HepG2 (cell line): ENCODE results near the gene CYP20A1. TPM values are rescaled to one million over a fixed set of nuclear protein-coding genes. Genes with fewer than 3 reads are reported as not detected.

ENCODE experiments used
- ATAC-seq: fragments of 200-7000 bp; cut with Tn5 transposase; 3 replicates; pipeline ENCODE4 v1.9.1; 2020; ENCODE audit warnings: mild to moderate bottlenecking, moderate library complexity
- Bru-seq: library from RNA; stranded (reverse); fragments of 400-500 nt; gene quantifications from one replicate; lab custom pipeline; 2021; lab: Mats Ljungman, UMichigan
- BruChase-seq, 2 experiments: library from RNA; stranded (reverse); fragments of 400-500 nt; gene quantifications; one replicate each; lab custom pipeline; 2021; lab: Mats Ljungman, UMichigan
- BruUV-seq: library from RNA; stranded (reverse); fragments of 400-500 nt; replicated peaks from 2 replicates; lab custom pipeline; 2021; lab: Mats Ljungman, UMichigan
- CTCF ChIA-PET: fragments of 300-600 bp; formaldehyde crosslinking; extraction: SDS; loops from one replicate; lab custom pipeline; 2021; ENCODE audit warnings: low total read pairs, inconsistent platforms, low intra/inter-chr PET ratio; lab: Yijun Ruan, JAX
- POLR2A ChIA-PET: fragments of 350-600 bp; sonication (Branson Sonifier 250); formaldehyde crosslinking; loops from one replicate; lab custom pipeline; 2020; ENCODE audit warnings: antibody characterized with exemption, inconsistent platforms; lab: Yijun Ruan, JAX
- DNase-seq: peaks from one replicate; pipeline ENCODE4 v3.0.0-alpha.2; 2015; ENCODE audit warnings: low spot score
- FAIRE-seq: peaks from 3 replicates; lab custom pipeline; 2011; peaks lifted over from hg19 to GRCh38; lab: Jason Lieb, UNC
- H2AFZ ChIP-seq: one replicate; pipeline ENCODE4 v1.6.1; 2011; ENCODE audit warnings: low read length, inconsistent platforms
- H3K27ac ChIP-seq: fragments of 300-600 bp; 3 replicates; pipeline ENCODE4 v1.8.0; 2011; ENCODE audit warnings: mixed run types, mild to moderate bottlenecking, mixed read lengths, low read length, inconsistent platforms; ENCODE audit not compliant: insufficient read depth; ENCODE audit errors: extremely low read length
- H3K27me3 ChIP-seq, 2 experiments: fragments of 200-600 bp in 1 of 2; 2 replicates in 1 of 2; 3 replicates in 1 of 2; pipeline versions ENCODE4 v1.6.0 to v1.8.0; 2011; ENCODE audit warnings: low read length in 2 of 2, mild to moderate bottlenecking in 2 of 2, moderate library complexity in 2 of 2, inconsistent platforms in 1 of 2; ENCODE audit not compliant: insufficient read depth in 2 of 2, control insufficient read depth in 1 of 2
- H3K36me3 ChIP-seq, 2 experiments: fragments of 200-600 bp in 1 of 2; replicated peaks in 1 of 2; 2 replicates in 1 of 2; 3 replicates in 1 of 2; pipeline versions ENCODE4 v1.5.1 to v1.8.0; 2011; ENCODE audit warnings: low read length in 2 of 2, inconsistent platforms in 1 of 2; ENCODE audit not compliant: insufficient read depth in 2 of 2, control insufficient read depth in 1 of 2
- H3K4me1 ChIP-seq: 2 replicates; pipeline ENCODE4 v1.5.1; 2012; ENCODE audit warnings: low read length, inconsistent platforms; ENCODE audit not compliant: insufficient read depth
- H3K4me2 ChIP-seq: 2 replicates; pipeline ENCODE4 v1.6.0; 2011; ENCODE audit warnings: low read depth, low read length, inconsistent platforms
- H3K4me3 ChIP-seq, 3 experiments: fragments of 200-600 bp in 1 of 3; sonication (generic), shearing (Covaris generic) in 1 of 3; replicated peaks in 1 of 3; 2 replicates each; pipeline ENCODE4 v1.5.1; 2011 to 2016; ENCODE audit warnings: low read length in 3 of 3, inconsistent platforms in 2 of 3, low read depth in 2 of 3, mild to moderate bottlenecking in 2 of 3, control low read depth in 1 of 3, mixed read lengths in 1 of 3; ENCODE audit not compliant: insufficient read depth in 1 of 3
- H3K79me2 ChIP-seq: one replicate; pipeline ENCODE4 v1.6.1; 2011; ENCODE audit warnings: low read length, inconsistent platforms; ENCODE audit not compliant: insufficient read depth
- H3K9ac ChIP-seq: 2 replicates; pipeline ENCODE4 v1.6.0; 2011; ENCODE audit warnings: mild to moderate bottlenecking, low read depth, low read length, inconsistent platforms; ENCODE audit not compliant: insufficient read depth
- H3K9me3 ChIP-seq: 2 replicates; pipeline ENCODE4 v1.5.1; 2012; ENCODE audit warnings: mild to moderate bottlenecking, low read length
- H4K20me1 ChIP-seq: 2 replicates; pipeline ENCODE4 v1.6.0; 2011; ENCODE audit warnings: inconsistent platforms, mild to moderate bottlenecking, low read length, moderate library complexity; ENCODE audit not compliant: insufficient read depth
- GLI4 ChIP-seq: sonication (generic); formaldehyde crosslinking; IDR thresholded peaks from 2 replicates; pipeline ENCODE4 v1.5.1; 2020; ENCODE audit warnings: missing genetic modification reagents, mild to moderate bottlenecking, moderate library complexity, borderline replicate concordance
- IKZF1 ChIP-seq: fragments of 450-650 bp; IDR thresholded peaks from 2 replicates; pipeline ENCODE4 v1.7.1; 2016
- RCOR2 ChIP-seq: IDR thresholded peaks from 2 replicates; pipeline ENCODE4 v1.6.1; 2016; ENCODE audit warnings: missing biosample characterization, missing genetic modification reagents
- SMYD3 ChIP-seq: sonication (generic); formaldehyde crosslinking; IDR thresholded peaks from 2 replicates; pipeline ENCODE4 v1.8.1; 2023; ENCODE audit warnings: mild to moderate bottlenecking, missing genetic modification reagents
- SP5 ChIP-seq: IDR thresholded peaks from 2 replicates; pipeline ENCODE4 v1.6.1; 2016; ENCODE audit warnings: low read depth, borderline replicate concordance
- ZNF17 ChIP-seq: sonication (generic); formaldehyde crosslinking; IDR thresholded peaks from 2 replicates; pipeline ENCODE4 v1.5.0; 2020; ENCODE audit warnings: mild to moderate bottlenecking, missing genetic modification reagents
- ZNF326 ChIP-seq: sonication (generic); formaldehyde crosslinking; IDR thresholded peaks from 2 replicates; pipeline ENCODE4 v1.4.0; 2020; ENCODE audit warnings: missing genetic modification reagents, borderline replicate concordance
- ZNF34 ChIP-seq: sonication (generic); formaldehyde crosslinking; IDR thresholded peaks from 2 replicates; pipeline ENCODE4 v1.4.0; 2020; ENCODE audit warnings: mild to moderate bottlenecking, missing genetic modification reagents, borderline replicate concordance
- ZNF549 ChIP-seq: sonication (generic); formaldehyde crosslinking; IDR thresholded peaks from 2 replicates; pipeline ENCODE4 v1.5.0; 2020; ENCODE audit warnings: missing genetic modification reagents
- ZNF564 ChIP-seq: sonication (generic); formaldehyde crosslinking; IDR thresholded peaks from 2 replicates; pipeline ENCODE4 v1.8.1; 2023; ENCODE audit warnings: mild to moderate bottlenecking, missing genetic modification reagents
- WGBS: methylation state at CpG from one replicate; pipeline ENCODE4 v1.1.6; 2017; ENCODE audit warnings: low lambda C conversion rate; 5-methylcytosine and 5-hydroxymethylcytosine counted together
- in situ Hi-C: cut with HindIII; loops from 2 replicates; pipeline ENCODE4 v1.10.0; 2017; ENCODE audit warnings: low pct_unique_long_range_greater_than_20kb; ENCODE audit not compliant: extremely low pct_ligation_motif_present
- intact Hi-C: fragments of 100-400 bp; cut with micrococcal nuclease; formaldehyde crosslinking; loops from one replicate; pipeline ENCODE4 v1.10.0; 2022; ENCODE audit not compliant: unreplicated experiment
- long read RNA-seq, 2 experiments: library from RNA in 1 of 2; library from polyadenylated mRNA in 1 of 2; stranded (forward) in 1 of 2; unstranded in 1 of 2; transcript quantifications; one replicate each; pipeline ENCODE4 v2.0.0, GENCODE V29; 2019 to 2022
- polyA minus RNA-seq, 3 experiments: library from RNA; depleted of rRNA, polyadenylated mRNA; stranded (reverse); fragments of >200 nt; gene quantifications; 2 replicates each; pipeline ENCODE4 v1.2.3, GENCODE V29; 2011; ENCODE audit warnings: low replicate concordance in 1 of 3
- polyA plus RNA-seq, 8 experiments: library from polyadenylated mRNA; depleted of rRNA in 3 of 8; stranded (reverse) in 7 of 8; unstranded in 1 of 8; fragments of >200 nt; fragmentation: Illumina TruSeq in 4 of 8; extraction: Trizol in 4 of 8; gene quantifications; 2 replicates each; pipeline versions ENCODE4 v1.2.1 to v1.2.3, GENCODE V29; 2011 to 2016; ENCODE audit warnings: low read depth in 4 of 8, missing spikeins in 1 of 8, mixed read lengths in 1 of 8; ENCODE audit not compliant: insufficient read depth in 1 of 8
- total RNA-seq, 5 experiments: library from RNA; depleted of rRNA; stranded (reverse); fragments of >200 nt; fragmentation: Illumina TruSeq; extraction: Trizol; gene quantifications; 2 replicates each; pipeline ENCODE4 v1.2.3, GENCODE V29; 2016; ENCODE audit warnings: low read depth in 1 of 5
- TF ChIP-seq, protein P1 (sequence below): sonication (generic); formaldehyde crosslinking; IDR thresholded peaks from 2 replicates; pipeline ENCODE4 v1.4.0; 2020; ENCODE audit warnings: missing genetic modification reagents; ENCODE audit errors: not compliant biosample characterization
- TF ChIP-seq, protein P2 (sequence below): sonication (generic); formaldehyde crosslinking; IDR thresholded peaks from 2 replicates; pipeline ENCODE4 v1.5.0; 2020; ENCODE audit warnings: mild to moderate bottlenecking, missing genetic modification reagents, moderate library complexity

The CYP20A1 gene, protein sequence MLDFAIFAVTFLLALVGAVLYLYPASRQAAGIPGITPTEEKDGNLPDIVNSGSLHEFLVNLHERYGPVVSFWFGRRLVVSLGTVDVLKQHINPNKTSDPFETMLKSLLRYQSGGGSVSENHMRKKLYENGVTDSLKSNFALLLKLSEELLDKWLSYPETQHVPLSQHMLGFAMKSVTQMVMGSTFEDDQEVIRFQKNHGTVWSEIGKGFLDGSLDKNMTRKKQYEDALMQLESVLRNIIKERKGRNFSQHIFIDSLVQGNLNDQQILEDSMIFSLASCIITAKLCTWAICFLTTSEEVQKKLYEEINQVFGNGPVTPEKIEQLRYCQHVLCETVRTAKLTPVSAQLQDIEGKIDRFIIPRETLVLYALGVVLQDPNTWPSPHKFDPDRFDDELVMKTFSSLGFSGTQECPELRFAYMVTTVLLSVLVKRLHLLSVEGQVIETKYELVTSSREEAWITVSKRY
- total RNA-seq (2016; rRNA removed; fragmentation: Illumina TruSeq; extraction: Trizol) (32.8 and 35.3 TPM in 2 replicates), polyA plus RNA-seq (2011; rRNA removed) (7.6 and 9.6 TPM in 2 replicates), polyA minus RNA-seq (2011; rRNA and poly(A)+ RNA removed; ENCODE audit: low replicate concordance) (4.8 and 6.6 TPM in 2 replicates), Bru-seq, nascent RNA (percentile 77 among the genes with signal in this experiment), BruChase-seq, experiment 1, labeled RNA remaining after a 6-hour chase (percentile 74 among the genes with signal in this experiment), BruChase-seq, experiment 2, labeled RNA remaining after a 2-hour chase (percentile 70 among the genes with signal in this experiment)
- total RNA-seq (2016; cell fraction: cytosol; rRNA removed; fragmentation: Illumina TruSeq; extraction: Trizol; ENCODE audit: low read depth), result 12.6 and 13.4 TPM in 2 replicates
- total RNA-seq (2016; cell fraction: insoluble cytoplasmic fraction; rRNA removed; fragmentation: Illumina TruSeq; extraction: Trizol), result 28.8 and 36.5 TPM in 2 replicates
- total RNA-seq (2016; cell fraction: membrane; rRNA removed; fragmentation: Illumina TruSeq; extraction: Trizol), result 19.8 and 22.5 TPM in 2 replicates
- total RNA-seq (2016; cell fraction: nucleus; rRNA removed; fragmentation: Illumina TruSeq; extraction: Trizol), result 28.0 and 28.3 TPM in 2 replicates
- polyA plus RNA-seq (2011; cell fraction: cytosol; rRNA removed), result 6.6 and 9.6 TPM in 2 replicates
- 3.7 and 4.4 TPM in 2 replicates for polyA plus RNA-seq (2011; cell fraction: nucleus; rRNA removed)
- 9.4 and 11.9 TPM in 2 replicates for polyA plus RNA-seq (2012)
- polyA plus RNA-seq (2016; cell fraction: cytosol; fragmentation: Illumina TruSeq; extraction: Trizol; ENCODE audit: low read depth), result 11.9 and 13.6 TPM in 2 replicates
- polyA plus RNA-seq (2016; cell fraction: insoluble cytoplasmic fraction; fragmentation: Illumina TruSeq; extraction: Trizol; ENCODE audit: low read depth), result 17.9 and 18.6 TPM in 2 replicates
- polyA plus RNA-seq (2016; cell fraction: membrane; fragmentation: Illumina TruSeq; extraction: Trizol; ENCODE audit: low read depth), result 14.9 and 16.7 TPM in 2 replicates
- polyA plus RNA-seq (2016; cell fraction: nucleus; fragmentation: Illumina TruSeq; extraction: Trizol; ENCODE audit: insufficient read depth, low read depth), result 20.4 and 20.5 TPM in 2 replicates
- 15.3 and 18.0 TPM in 2 replicates for polyA minus RNA-seq (2011; cell fraction: cytosol; rRNA and poly(A)+ RNA removed)
- 20.6 TPM in 2 replicates for polyA minus RNA-seq (2011; cell fraction: nucleus; rRNA and poly(A)+ RNA removed)
- long read RNA-seq, experiment 1, transcript CYP20A1-201 (13 exons, 1,949 nt), result major isoform, 35 of 63 reads
- long read RNA-seq, experiment 1, transcript CYP20A1-207 (11 exons, 1,359 nt), result minor isoform, 7 of 63 reads
- long read RNA-seq, experiment 1, partial matches to known transcripts, result 8 of 63 reads
- long read RNA-seq, experiment 1, other reads (novel, unspliced or antisense), result 10 of 63 reads
- long read RNA-seq, experiment 2, transcript CYP20A1-207 (11 exons, 1,359 nt), result minor isoform, 7 of 40 reads
- long read RNA-seq, experiment 2, transcript CYP20A1-201 (13 exons, 1,949 nt), result major isoform, 14 of 40 reads
- long read RNA-seq, experiment 2, partial matches to known transcripts, result 4 of 40 reads
- long read RNA-seq, experiment 2, other reads (novel, unspliced or antisense), result 14 of 40 reads

DNA sequence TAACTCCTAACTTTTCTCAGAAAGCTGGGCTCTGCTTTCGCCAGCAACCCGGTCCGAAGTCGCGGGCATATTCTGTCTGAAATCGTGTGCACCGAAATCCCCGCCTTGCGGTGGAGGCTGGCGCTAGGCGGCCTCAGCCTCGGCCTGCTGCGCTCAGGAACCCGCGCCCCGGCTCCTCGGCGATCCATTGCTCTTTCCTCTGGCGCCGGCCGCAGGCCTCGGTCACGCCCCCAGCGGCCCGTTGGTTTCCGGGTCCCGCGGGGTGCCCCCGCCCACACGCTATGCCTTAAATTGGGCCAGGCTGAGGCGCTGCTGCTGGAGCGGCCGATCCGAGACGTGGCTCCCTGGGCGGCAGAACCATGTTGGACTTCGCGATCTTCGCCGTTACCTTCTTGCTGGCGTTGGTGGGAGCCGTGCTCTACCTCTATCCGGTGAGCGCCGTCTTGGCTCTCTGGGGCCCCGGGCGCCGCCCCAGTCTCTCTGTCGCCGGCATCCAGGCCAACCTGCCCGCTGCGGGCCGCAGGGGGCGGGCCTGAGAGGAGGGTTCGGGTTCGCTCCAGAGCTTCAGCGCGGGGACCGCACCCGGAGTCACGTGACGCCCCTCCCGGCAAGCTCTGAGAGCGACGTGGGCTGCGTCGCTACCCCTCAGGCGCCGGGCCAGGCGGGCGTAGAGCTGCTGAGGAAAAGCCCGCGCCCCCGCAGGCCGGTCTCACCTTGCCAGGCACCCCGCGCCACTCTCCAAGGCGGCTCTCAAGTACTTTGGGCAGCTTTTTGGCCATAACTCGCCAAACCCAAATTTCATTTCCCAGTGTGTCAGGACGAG, at the start of gene CYP20A1:
Gene CYP20A1, plus strand, starts transcription at position 315 of the 823 bp plus-strand sequence. Its CDS starts 45 bp downstream, at position 360.
- Histone ChIP-seq H3K9me3 (no peaks in the 10 kb centered on the region), H3K27me3 (no peaks in the 10 kb centered on the region), H3K27ac (peak within 1 kb of the TSS; percentile 94), H3K4me2 (peak within 1 kb of the TSS; percentile 76), H4K20me1 (no peaks in the 10 kb centered on the region), H3K36me3 (peaks cover 0 to 3% of the 10 kb centered on the region in 2 experiments; a peak in 1 of 5 replicates), H2AFZ (peak within 1 kb of the TSS; percentile 75), H3K79me2 (peaks cover 22% of the 10 kb centered on the region), H3K9ac (peak within 1 kb of the TSS; percentile 83), H3K4me1 (peaks cover 31% of the 10 kb centered on the region), H3K4me3 (peak within 1 kb of the TSS; percentile 78 to 83 (median 79))
- POLR2A ChIA-PET, result interaction anchor here (0.5 to 2.3 kb wide), 21 partner anchors 9 to 581 kb away, joined by 3 to 25 read pairs (median 5); partner anchors contain the start of genes ABI2, NBEAL1, RAPH1 and WDR12
- in situ Hi-C loops (loop anchor here (5.0 to 25.0 kb wide), 2 partner anchors 423 to 578 kb away; no protein-coding TSS in a partner anchor), intact Hi-C loops (loop anchor here (1.0 to 5.0 kb wide), 5 partner anchors 14 to 1597 kb away; partner anchors contain the start of genes ABI2, TMEM237 and WDR12)
- peak; percentile 93 for DNase-seq
- no peak for FAIRE-seq
- ATAC-seq, result peak; percentile 94
- WGBS, result 1% methylated on average over 33 of the region's 80 CpGs
- CTCF ChIA-PET, result interaction anchor here (1.7 kb wide), 1 partner anchor 14 kb away, joined by 6 read pairs; no protein-coding TSS in a partner anchor
- TSS peak; percentile 80 for BruUV-seq
- TF ChIP-seq, protein P1, sequence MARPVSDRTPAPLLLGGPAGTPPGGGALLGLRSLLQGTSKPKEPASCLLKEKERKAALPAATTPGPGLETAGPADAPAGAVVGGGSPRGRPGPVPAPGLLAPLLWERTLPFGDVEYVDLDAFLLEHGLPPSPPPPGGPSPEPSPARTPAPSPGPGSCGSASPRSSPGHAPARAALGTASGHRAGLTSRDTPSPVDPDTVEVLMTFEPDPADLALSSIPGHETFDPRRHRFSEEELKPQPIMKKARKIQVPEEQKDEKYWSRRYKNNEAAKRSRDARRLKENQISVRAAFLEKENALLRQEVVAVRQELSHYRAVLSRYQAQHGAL (CRISPR knock-in tag), result peak; percentile 93
- TF ChIP-seq ZNF564 (CRISPR knock-in tag), result no peak; the same call in none of the 2 replicates
- TF ChIP-seq ZNF34 (CRISPR knock-in tag), result no peak; the same call in 1 of the 2 replicates
- peak; percentile 75; the same call in 1 of the 2 replicates for TF ChIP-seq GLI4 (CRISPR knock-in tag)
- no peak for TF ChIP-seq IKZF1
- 0 out of 2 replicates have a peak, but pooled peaks have one; percentile 64 for TF ChIP-seq ZNF549
- TF ChIP-seq ZNF17 (CRISPR knock-in tag), result no peak
- TF ChIP-seq, protein P2, sequence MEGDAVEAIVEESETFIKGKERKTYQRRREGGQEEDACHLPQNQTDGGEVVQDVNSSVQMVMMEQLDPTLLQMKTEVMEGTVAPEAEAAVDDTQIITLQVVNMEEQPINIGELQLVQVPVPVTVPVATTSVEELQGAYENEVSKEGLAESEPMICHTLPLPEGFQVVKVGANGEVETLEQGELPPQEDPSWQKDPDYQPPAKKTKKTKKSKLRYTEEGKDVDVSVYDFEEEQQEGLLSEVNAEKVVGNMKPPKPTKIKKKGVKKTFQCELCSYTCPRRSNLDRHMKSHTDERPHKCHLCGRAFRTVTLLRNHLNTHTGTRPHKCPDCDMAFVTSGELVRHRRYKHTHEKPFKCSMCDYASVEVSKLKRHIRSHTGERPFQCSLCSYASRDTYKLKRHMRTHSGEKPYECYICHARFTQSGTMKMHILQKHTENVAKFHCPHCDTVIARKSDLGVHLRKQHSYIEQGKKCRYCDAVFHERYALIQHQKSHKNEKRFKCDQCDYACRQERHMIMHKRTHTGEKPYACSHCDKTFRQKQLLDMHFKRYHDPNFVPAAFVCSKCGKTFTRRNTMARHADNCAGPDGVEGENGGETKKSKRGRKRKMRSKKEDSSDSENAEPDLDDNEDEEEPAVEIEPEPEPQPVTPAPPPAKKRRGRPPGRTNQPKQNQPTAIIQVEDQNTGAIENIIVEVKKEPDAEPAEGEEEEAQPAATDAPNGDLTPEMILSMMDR (CRISPR knock-in tag), result peak; percentile 75
- TF ChIP-seq SMYD3, result peak; percentile 84; the same call in 1 of the 2 replicates
- peak; percentile 14; the same call in 1 of the 2 replicates for TF ChIP-seq RCOR2 (CRISPR knock-in tag)
- TF ChIP-seq SP5 (CRISPR knock-in tag), result peak; percentile 77
- TF ChIP-seq ZNF326 (CRISPR knock-in tag), result no peak
